ENCODE results near the gene ICAM3. TPM values are rescaled to one million over a fixed set of nuclear protein-coding genes. Genes with fewer than 3 reads are reported as not detected.
"Not testable (repeated sequence)": the region's sequence is repeated elsewhere in the genome, so short reads cannot be mapped to it uniquely, and the experiment has no call there.

The ICAM3 gene
- total RNA-seq, 1 donor from 2014 or later, result 15.3 TPM

GRCh38 chr19:10368101-10368803 lies 28.8 kb upstream of the ICAM3 start:
- DNase-seq (ENCODE audit: low spot score), result no peak
- H3K9me3 Mint-ChIP-seq (ENCODE audit: low read depth), result peaks cover 2% of the 10 kb centered on the region
- H3K4me1 Mint-ChIP-seq (ENCODE audit: low read depth), result no peaks in the 10 kb centered on the region
- no peak overlapping the region for H3K4me3 Mint-ChIP-seq (ENCODE audit: unreplicated experiment)
- H3K27ac Mint-ChIP-seq (ENCODE audit: unreplicated experiment), result no peak overlapping the region
- H3K27me3 Mint-ChIP-seq (ENCODE audit: low read depth), result no peaks in the 10 kb centered on the region
- TF ChIP-seq CTCF (IDR thresholded peaks at IDR 0.05), result no peak
- H3K36me3 Mint-ChIP-seq (ENCODE audit: low read depth), result peaks cover 34% of the 10 kb centered on the region

GRCh38 chr19:10366950-10367512 lies 27.6 kb upstream of the ICAM3 start:
- peaks cover 34% of the 10 kb centered on the region for H3K36me3 Mint-ChIP-seq (ENCODE audit: low read depth)
- not testable (repeated sequence) for H3K4me1 Mint-ChIP-seq (ENCODE audit: low read depth); H3K4me3 Mint-ChIP-seq (ENCODE audit: unreplicated experiment); H3K27me3 Mint-ChIP-seq (ENCODE audit: low read depth); H3K9me3 Mint-ChIP-seq (ENCODE audit: low read depth); H3K27ac Mint-ChIP-seq (ENCODE audit: unreplicated experiment); DNase-seq (ENCODE audit: low spot score)

GRCh38 chr19:10365518-10365917 lies 26.1 kb upstream of the ICAM3 start:
- no peak for TF ChIP-seq CTCF (IDR thresholded peaks at IDR 0.05)
- H3K4me3 Mint-ChIP-seq (ENCODE audit: unreplicated experiment), result no peak overlapping the region

GRCh38 chr19:10364644-10365043 lies 25.2 kb upstream of the ICAM3 start:
- Mint-ChIP-seq H3K27ac (ENCODE audit: unreplicated experiment) (no peak overlapping the region), H3K36me3 (ENCODE audit: low read depth) (peaks cover 34% of the 10 kb centered on the region), H3K4me1 (ENCODE audit: low read depth) (no peaks in the 10 kb centered on the region), H3K27me3 (ENCODE audit: low read depth) (no peaks in the 10 kb centered on the region), H3K4me3 (ENCODE audit: unreplicated experiment) (no peak overlapping the region), H3K9me3 (ENCODE audit: low read depth) (peaks cover 2% of the 10 kb centered on the region)
- no peak for TF ChIP-seq CTCF (IDR thresholded peaks at IDR 0.05)
- no peak for DNase-seq (ENCODE audit: low spot score)

More at GRCh38 chr19:10365518-10365917, 26.1 kb upstream of the ICAM3 start:
- H3K9me3 Mint-ChIP-seq (ENCODE audit: low read depth), result peaks cover 2% of the 10 kb centered on the region
- peak; percentile 91 for DNase-seq (ENCODE audit: low spot score)
- H3K36me3 Mint-ChIP-seq (ENCODE audit: low read depth), result peaks cover 37% of the 10 kb centered on the region
- no peaks in the 10 kb centered on the region for H3K27me3 Mint-ChIP-seq (ENCODE audit: low read depth)
- no peak overlapping the region for H3K27ac Mint-ChIP-seq (ENCODE audit: unreplicated experiment)
- no peaks in the 10 kb centered on the region for H3K4me1 Mint-ChIP-seq (ENCODE audit: low read depth)

- H3K9me3 Mint-ChIP-seq (ENCODE audit: low read depth), result no peaks in the 10 kb centered on the region
- no peak overlapping the region for H3K27ac Mint-ChIP-seq (ENCODE audit: unreplicated experiment)
- no peak for TF ChIP-seq CTCF (IDR thresholded peaks at IDR 0.05)
- DNase-seq (ENCODE audit: low spot score), result no peak
- H3K36me3 Mint-ChIP-seq (ENCODE audit: low read depth), result peaks cover 31% of the 10 kb centered on the region
- no peaks in the 10 kb centered on the region for H3K27me3 Mint-ChIP-seq (ENCODE audit: low read depth)
- no peaks in the 10 kb centered on the region for H3K4me1 Mint-ChIP-seq (ENCODE audit: low read depth)
- H3K4me3 Mint-ChIP-seq (ENCODE audit: unreplicated experiment), result no peak overlapping the region
Observed at GRCh38 chr19:10363789-10364281, 24.4 kb upstream of the ICAM3 start.

All from chondrocyte (in vitro differentiated cells).